ENCODE data around the gene ZC3H18.

Gene ZC3H18

GRCh38 chr16:88552166-88552565 is 18.0 kb upstream of the ZC3H18 start:
- DNase-seq (ENCODE audit: low spot score), result no peak

- DNase-seq (ENCODE audit: low spot score), result no peak
These were observed 17.4 kb upstream of the ZC3H18 start for GRCh38 chr16:88552815-88553214.

GRCh38 chr16:88553739-88554138 is 16.5 kb upstream of the ZC3H18 start:
- no peak for DNase-seq (ENCODE audit: low spot score)

GRCh38 chr16:88554711-88555264 is 15.4 kb upstream of the ZC3H18 start:
- DNase-seq (ENCODE audit: low spot score), result no peak

- DNase-seq (ENCODE audit: low spot score), result no peak
These were observed 13.8 kb upstream of the ZC3H18 start for GRCh38 chr16:88556294-88556988.

GRCh38 chr16:88558457-88559442 is 11.5 kb upstream of the ZC3H18 start:
- peak; percentile 79 for DNase-seq (ENCODE audit: low spot score)

- no peak for DNase-seq (ENCODE audit: low spot score)
These were observed 9.3 kb upstream of the ZC3H18 start for GRCh38 chr16:88560714-88561484.

GRCh38 chr16:88561485-88562359 is 8.5 kb upstream of the ZC3H18 start:
- DNase-seq (ENCODE audit: low spot score), result peak; percentile 79

GRCh38 chr16:88566158-88566557 is 4.0 kb upstream of the ZC3H18 start:
- no peak for DNase-seq (ENCODE audit: low spot score)

GRCh38 chr16:88568710-88569613 is 1.2 kb upstream of the ZC3H18 start:
- DNase-seq (ENCODE audit: low spot score), result no peak

GRCh38 chr16:88569614-88569984 is 604 bp upstream of the ZC3H18 start:
- peak; percentile 37 for DNase-seq (ENCODE audit: low spot score)

- DNase-seq (ENCODE audit: low spot score), result no peak
These were observed 489 bp downstream of the ZC3H18 start for GRCh38 chr16:88570691-88571092.

GRCh38 chr16:88575251-88575650 is 5.0 kb downstream of the ZC3H18 start:
- no peak for DNase-seq (ENCODE audit: low spot score)

GRCh38 chr16:88576307-88576706 is 6.1 kb downstream of the ZC3H18 start:
- no peak for DNase-seq (ENCODE audit: low spot score)

- no peak for DNase-seq (ENCODE audit: low spot score)
These were observed 7.0 kb downstream of the ZC3H18 start for GRCh38 chr16:88577166-88577565.

- no peak for DNase-seq (ENCODE audit: low spot score)
These were observed 8.5 kb downstream of the ZC3H18 start for GRCh38 chr16:88578446-88579313.

- no peak for DNase-seq (ENCODE audit: low spot score)
These were observed 10.2 kb downstream of the ZC3H18 start for GRCh38 chr16:88580371-88580770.

- no peak for DNase-seq (ENCODE audit: low spot score)
These were observed 10.8 kb downstream of the ZC3H18 start for GRCh38 chr16:88581033-88581432.

Data from AG08396 (cell line).